A549 (cell line): ENCODE measurements around the gene FAM170B.

Experiments used
- BHLHE40 ChIP-seq: IDR thresholded peaks from 2 replicates; pipeline ENCODE4 v1.6.1; 2012; ENCODE audit warnings: low read depth, low read length, inconsistent platforms
- CBX8 ChIP-seq: fragments of 200-600 bp; sonication (generic); IDR thresholded peaks from 2 replicates; pipeline ENCODE4 v1.6.1; 2016
- CTCF ChIP-seq: fragments of >200 bp; sonication (Bioruptor Twin); formaldehyde crosslinking; IDR thresholded peaks from 3 replicates; pipeline ENCODE4 v1.5.1; 2016
- KDM1A ChIP-seq: fragments of 200-600 bp; sonication (generic); IDR thresholded peaks from 2 replicates; pipeline ENCODE4 v1.6.1; 2016; ENCODE audit warnings: low read depth, mild to moderate bottlenecking
- MAX ChIP-seq: IDR thresholded peaks from 2 replicates; pipeline ENCODE4 v1.6.1; 2012
- NR3C1 ChIP-seq: fragments of >200 bp; sonication (Bioruptor Twin); formaldehyde crosslinking; IDR thresholded peaks from 3 replicates; pipeline ENCODE4 v1.6.1; 2017
- POLR2A ChIP-seq: IDR thresholded peaks from 2 replicates; pipeline ENCODE4 v1.6.1; 2012; ENCODE audit warnings: mild to moderate bottlenecking, low read length
- RAD21 ChIP-seq, 2 experiments: fragments of >200 bp in 1 of 2; sonication (Bioruptor Twin) in 1 of 2; formaldehyde crosslinking in 1 of 2; IDR thresholded peaks in 1 of 2; conservative IDR thresholded peaks in 1 of 2; 2 replicates in 1 of 2; 3 replicates in 1 of 2; pipeline ENCODE4 v1.6.1; 2012 to 2018; ENCODE audit warnings: inconsistent platforms in 1 of 2
- REST ChIP-seq: fragments of 200-600 bp; sonication (generic); IDR thresholded peaks from 2 replicates; pipeline ENCODE4 v1.6.1; 2016; ENCODE audit warnings: antibody characterized with exemption, mild to moderate bottlenecking, moderate library complexity
- RNF2 ChIP-seq: fragments of 200-600 bp; sonication (generic); IDR thresholded peaks from 2 replicates; pipeline ENCODE4 v1.6.1; 2016; ENCODE audit warnings: low read depth, mild to moderate bottlenecking, antibody characterized with exemption, moderate library complexity, borderline replicate concordance
- USF2 ChIP-seq: fragments of 450-650 bp; IDR thresholded peaks from 2 replicates; pipeline ENCODE4 v1.6.1; 2014; ENCODE audit warnings: antibody characterized with exemption
- ZNF302 ChIP-seq: fragments of 250-450 bp; sonication (Bioruptor Pico); IDR thresholded peaks from 2 replicates; pipeline ENCODE4 v1.9.0; 2021; ENCODE audit warnings: inconsistent platforms, mild to moderate bottlenecking, moderate library complexity

GRCh38 chr10:49149881-49150280, 16.1 kb upstream of the FAM170B start:
- TF ChIP-seq POLR2A (no peak), CTCF (no peak), USF2 (no peak), RAD21 (conservative IDR thresholded peaks at IDR 0.05 in 1 of 2, IDR thresholded peaks at IDR 0.05 in 1 of 2) (no peak), CBX8 (no peak), NR3C1 (no peak), KDM1A (no peak), ZNF302 (CRISPR knock-in tag) (no peak), REST (no peak), RNF2 (no peak), BHLHE40 (no peak), MAX (no peak)
